ENCODE measurements around the gene GALNT12.

DNA sequence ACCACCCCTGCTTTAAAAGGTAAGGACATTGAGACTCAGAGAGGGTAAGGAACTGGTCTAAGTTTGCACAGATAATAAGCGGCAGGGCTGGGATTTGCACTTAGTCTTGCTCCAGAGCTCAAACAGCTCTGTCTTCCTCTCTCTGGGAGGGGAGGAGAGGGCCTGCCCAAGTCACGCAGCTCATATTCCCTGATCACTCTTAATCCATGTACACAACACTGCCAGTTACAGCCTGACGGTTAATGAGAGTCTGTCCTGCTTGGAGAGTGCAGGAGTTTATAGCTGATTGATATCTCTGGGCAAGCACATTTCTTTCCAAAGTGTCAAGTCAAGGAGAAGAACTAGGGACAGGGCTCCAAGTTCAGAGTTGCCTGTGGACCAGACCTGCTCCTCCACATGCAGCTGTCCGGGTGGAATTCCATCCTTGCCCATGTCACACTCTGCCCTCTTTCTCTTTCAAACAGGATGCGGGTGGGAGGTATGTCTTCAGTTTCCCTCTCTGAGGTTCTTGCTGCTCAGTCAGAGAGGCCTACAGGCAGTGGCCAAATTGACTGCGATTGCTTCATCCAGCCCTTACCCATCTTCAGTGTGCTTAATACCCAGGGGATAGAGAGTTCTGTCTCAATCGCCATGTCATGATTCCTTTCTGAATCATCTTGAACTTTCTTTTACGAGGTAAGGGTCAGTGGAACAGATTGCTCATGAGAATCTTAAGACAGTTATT is 54.5 kb downstream of the GALNT12 start:
- TF ChIP-seq POLR2A (IDR thresholded peaks at IDR 0.05; ENCODE audit: low read length): no peak
- TF ChIP-seq GATA1 (IDR thresholded peaks at IDR 0.05; ENCODE audit: low read depth, low read length): no peak
